GM06990 (cell line): ENCODE results near the gene TBKBP1.

ENCODE experiments used
- DNase-seq: peaks from one replicate; pipeline ENCODE4 v3.0.0-alpha.2; 2011; ENCODE audit not compliant: insufficient read length; ENCODE audit errors: extremely low read depth
- H3K27me3 ChIP-seq: replicated peaks from 2 replicates; pipeline ENCODE4 v1.6.0; 2011; ENCODE audit warnings: low read length; ENCODE audit not compliant: control insufficient read depth, insufficient read depth
- H3K36me3 ChIP-seq: 2 replicates; pipeline ENCODE4 v1.5.1; 2011; ENCODE audit warnings: low read length; ENCODE audit not compliant: control insufficient read depth, insufficient read depth
- H3K4me3 ChIP-seq: replicated peaks from 2 replicates; pipeline ENCODE4 v1.5.1; 2011; ENCODE audit warnings: low read depth, mild to moderate bottlenecking, control low read depth, low read length
- CTCF ChIP-seq: IDR thresholded peaks from 2 replicates; pipeline ENCODE4 v1.5.1; 2011; ENCODE audit warnings: low read length, control low read depth, mild to moderate bottlenecking, inconsistent platforms; ENCODE audit not compliant: insufficient read depth, poor library complexity, severe bottlenecking

TBKBP1 gene

GRCh38 chr17:47684025-47684424 is 9.9 kb upstream of the TBKBP1 start:
- TF ChIP-seq CTCF = no peak
- Histone ChIP-seq H3K36me3 (peaks cover 25% of the 10 kb centered on the region), H3K27me3 (no peaks in the 10 kb centered on the region), H3K4me3 (no peak overlapping the region)
- DNase-seq = no peak

GRCh38 chr17:47684535-47685193 is 9.3 kb upstream of the TBKBP1 start:
- H3K36me3 ChIP-seq = peaks cover 25% of the 10 kb centered on the region
- TF ChIP-seq CTCF = no peak
- no peak for DNase-seq
- no peaks in the 10 kb centered on the region for H3K27me3 ChIP-seq
- no peak overlapping the region for H3K4me3 ChIP-seq

- DNase-seq = no peak
- Histone ChIP-seq H3K4me3 (no peak overlapping the region), H3K36me3 (peaks cover 18% of the 10 kb centered on the region), H3K27me3 (no peaks in the 10 kb centered on the region)
- TF ChIP-seq CTCF = no peak
These were observed 8.2 kb upstream of the TBKBP1 start for GRCh38 chr17:47685556-47686275.

DNA sequence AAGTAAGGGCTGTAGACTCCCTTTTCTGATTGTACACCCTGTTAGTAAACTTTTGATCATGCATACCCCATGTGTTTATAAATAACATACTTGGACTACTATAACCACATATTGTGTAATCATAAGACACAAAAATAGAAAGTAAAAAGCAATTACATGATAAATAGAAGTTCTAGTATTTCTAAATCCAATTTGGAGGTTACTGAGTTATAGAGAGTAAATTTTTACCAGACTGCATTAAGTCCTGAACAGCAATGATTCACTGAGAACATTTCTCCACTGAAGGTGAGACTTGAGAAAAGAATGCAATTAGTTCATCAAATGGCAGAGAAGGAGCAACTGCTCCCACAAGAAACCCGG is 7.7 kb upstream of the TBKBP1 start:
- DNase-seq = no peak
- H3K36me3 ChIP-seq = peaks cover 15% of the 10 kb centered on the region
- no peak overlapping the region for H3K4me3 ChIP-seq
- H3K27me3 ChIP-seq = no peaks in the 10 kb centered on the region
- no peak for TF ChIP-seq CTCF

DNA sequence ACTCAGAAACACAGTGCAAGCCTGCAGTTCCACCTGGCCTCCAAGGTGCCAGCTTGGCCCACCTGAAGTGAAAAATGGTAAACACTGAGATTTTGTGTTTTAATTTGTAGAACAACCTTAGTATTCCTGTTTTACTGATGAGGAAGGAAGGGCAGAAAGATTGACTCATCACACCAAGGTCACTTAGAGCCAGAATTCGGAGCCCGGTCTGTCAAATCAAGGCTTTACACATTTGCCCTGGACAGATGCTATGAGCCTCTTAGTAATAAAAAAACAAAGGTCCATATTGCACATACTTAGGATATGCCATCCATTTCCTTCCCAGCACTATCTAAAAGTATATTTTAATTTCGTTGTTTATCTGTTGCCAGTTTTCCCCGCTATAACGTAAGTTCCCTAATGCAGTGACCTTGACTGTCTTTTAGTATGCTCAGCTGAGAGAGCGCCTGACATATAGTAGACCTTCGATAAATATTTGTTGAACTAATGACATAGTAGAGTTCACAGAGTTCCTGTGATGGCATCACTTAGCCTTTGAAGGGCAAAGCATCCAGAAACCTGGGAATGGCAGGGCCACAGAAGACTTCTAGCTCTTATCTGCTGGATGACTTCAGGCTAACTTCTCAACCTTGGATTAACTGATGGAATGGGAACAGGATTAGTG is 7.2 kb upstream of the TBKBP1 start:
- no peak for DNase-seq
- Histone ChIP-seq H3K36me3 (peaks cover 13% of the 10 kb centered on the region), H3K4me3 (no peak overlapping the region), H3K27me3 (no peaks in the 10 kb centered on the region)
- no peak for TF ChIP-seq CTCF
